ENCODE measurements around the gene ACP7. TPM values are rescaled to one million over a fixed set of nuclear protein-coding genes. Genes with fewer than 3 reads are reported as not detected.

The ACP7 gene
- total and polyA plus RNA-seq, 2 donors (not counting 3 experiments of a cell fraction or from before 2014, with no cell fraction given) = 0.04 to 0.49 TPM

DNA sequence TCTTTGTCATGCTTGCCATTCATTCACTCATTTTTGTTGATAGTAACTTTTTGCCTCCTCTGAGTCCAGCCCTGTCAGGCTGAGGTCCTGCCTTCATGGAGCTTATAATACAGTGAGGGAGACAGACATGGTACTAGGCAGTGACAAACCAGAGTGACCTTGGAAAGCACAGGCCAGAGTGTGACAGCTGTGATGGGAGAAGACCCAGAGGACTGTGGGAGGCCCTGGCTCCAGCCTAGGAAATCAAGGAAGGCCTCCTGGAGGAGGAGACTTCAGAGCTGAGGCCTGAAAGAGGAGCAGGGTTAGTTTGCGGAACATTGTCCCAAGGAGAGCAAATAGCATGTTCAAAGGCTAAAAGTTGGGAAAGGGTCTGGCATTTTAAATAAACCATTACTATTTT lies 61.9 kb downstream of the ACP7 start:
- H3K36me3 ChIP-seq (ENCODE audit: control insufficient read depth in 2 of 2, extremely low read depth in 1 of 2, insufficient read depth in 2 of 2, low read length in 2 of 2) = peaks cover 0 to 3% of the 10 kb centered on the region in 2 experiments
- H3K4me1 ChIP-seq (ENCODE audit: control insufficient read depth, extremely low read depth, insufficient read depth, low read length) = peaks cover 19% of the 10 kb centered on the region
- ChIA-PET POLR2A (no interaction called here), CTCF (interaction anchor here (1.0 to 3.9 kb wide), 4 partner anchors 10 to 252 kb away, joined by 3 to 16 read pairs (median 6); no protein-coding TSS in a partner anchor)
- H3K9ac ChIP-seq (replicated peaks; ENCODE audit: extremely low read depth, insufficient read depth, low read length) = no peak overlapping the region
- peaks cover 55% of the 10 kb centered on the region for H3K79me2 ChIP-seq (ENCODE audit: control insufficient read depth, insufficient read depth, low read length)
- no peak overlapping the region for H3K4me3 ChIP-seq (replicated peaks in 1 of 3; ENCODE audit: insufficient read depth in 1 of 3, low read depth in 1 of 3, low read length in 3 of 3)
- H3K27ac ChIP-seq (ENCODE audit: insufficient read depth, low read depth, low read length) = no peak overlapping the region
- H3K4me2 ChIP-seq (ENCODE audit: insufficient read depth, low read length) = no peak overlapping the region
- TF ChIP-seq, protein P1, sequence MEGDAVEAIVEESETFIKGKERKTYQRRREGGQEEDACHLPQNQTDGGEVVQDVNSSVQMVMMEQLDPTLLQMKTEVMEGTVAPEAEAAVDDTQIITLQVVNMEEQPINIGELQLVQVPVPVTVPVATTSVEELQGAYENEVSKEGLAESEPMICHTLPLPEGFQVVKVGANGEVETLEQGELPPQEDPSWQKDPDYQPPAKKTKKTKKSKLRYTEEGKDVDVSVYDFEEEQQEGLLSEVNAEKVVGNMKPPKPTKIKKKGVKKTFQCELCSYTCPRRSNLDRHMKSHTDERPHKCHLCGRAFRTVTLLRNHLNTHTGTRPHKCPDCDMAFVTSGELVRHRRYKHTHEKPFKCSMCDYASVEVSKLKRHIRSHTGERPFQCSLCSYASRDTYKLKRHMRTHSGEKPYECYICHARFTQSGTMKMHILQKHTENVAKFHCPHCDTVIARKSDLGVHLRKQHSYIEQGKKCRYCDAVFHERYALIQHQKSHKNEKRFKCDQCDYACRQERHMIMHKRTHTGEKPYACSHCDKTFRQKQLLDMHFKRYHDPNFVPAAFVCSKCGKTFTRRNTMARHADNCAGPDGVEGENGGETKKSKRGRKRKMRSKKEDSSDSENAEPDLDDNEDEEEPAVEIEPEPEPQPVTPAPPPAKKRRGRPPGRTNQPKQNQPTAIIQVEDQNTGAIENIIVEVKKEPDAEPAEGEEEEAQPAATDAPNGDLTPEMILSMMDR (IDR thresholded peaks at IDR 0.05; ENCODE audit: extremely low read depth in 1 of 2, insufficient read depth in 1 of 2, low read depth in 1 of 2, low read length in 2 of 2) = no peak
- TF ChIP-seq POLR2AphosphoS5 (IDR thresholded peaks at IDR 0.05; ENCODE audit: insufficient read depth, low read depth, low read length) (no peak), GATA2 (IDR thresholded peaks at IDR 0.05; ENCODE audit: insufficient read depth, insufficient read length, low read depth, low read length) (no peak), POLR2A (IDR thresholded peaks at IDR 0.05; ENCODE audit: low read depth, low read length) (no peak), FOS (IDR thresholded peaks at IDR 0.05; ENCODE audit: borderline replicate concordance, insufficient read depth, low read length) (no peak), EZH2 (IDR thresholded peaks at IDR 0.05; ENCODE audit: borderline replicate concordance, low read depth, low read length, severe bottlenecking) (no peak), JUN (IDR thresholded peaks at IDR 0.05; ENCODE audit: borderline replicate concordance, insufficient read depth, insufficient read length, low read depth) (no peak), MYC (IDR thresholded peaks at IDR 0.05; ENCODE audit: low read depth, low read length) (no peak)
- TF ChIP-seq, protein P2, sequence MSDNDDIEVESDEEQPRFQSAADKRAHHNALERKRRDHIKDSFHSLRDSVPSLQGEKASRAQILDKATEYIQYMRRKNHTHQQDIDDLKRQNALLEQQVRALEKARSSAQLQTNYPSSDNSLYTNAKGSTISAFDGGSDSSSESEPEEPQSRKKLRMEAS (IDR thresholded peaks at IDR 0.05; ENCODE audit: insufficient read depth, insufficient read length) = no peak
- no peak overlapping the region for H2AFZ ChIP-seq (ENCODE audit: low read depth, low read length)
- no peaks in the 10 kb centered on the region for H3K27me3 ChIP-seq (ENCODE audit: control insufficient read depth in 2 of 2, insufficient read depth in 2 of 2, low read length in 2 of 2)
- FAIRE-seq = no peak
- no peak for DNase-seq (ENCODE audit: low read depth, low spot score)
- peaks cover 3% of the 10 kb centered on the region for H4K20me1 ChIP-seq (replicated peaks; ENCODE audit: control insufficient read depth, extremely low read depth, insufficient read depth, low read length)
- H3K9me1 ChIP-seq (replicated peaks; ENCODE audit: control insufficient read depth, extremely low read depth, insufficient read depth, low read length) = no peaks in the 10 kb centered on the region
- BruUV-seq (replicated peaks) = no TSS peak
- intact Hi-C loops (cut with micrococcal nuclease) = no loop called here
- H3K9me3 ChIP-seq (replicated peaks; ENCODE audit: control insufficient read depth, insufficient read depth, low read length) = no peaks in the 10 kb centered on the region
- dilution Hi-C loops (cut with MboI; ENCODE audit: extremely low pct_ligation_motif_present, low sequenced_read_pairs) = no loop called here
